Measurements from ENCODE around the gene CINP. TPM values are rescaled to one million over a fixed set of nuclear protein-coding genes. Genes with fewer than 3 reads are reported as not detected.

The CINP gene
- total and polyA plus RNA-seq, 2 experiments from 2014 or later, result 54.0 to 63.1 TPM

- no peak for TF ChIP-seq ZNF331 (CRISPR knock-in tag; IDR thresholded peaks at IDR 0.05; ENCODE audit: low read depth)
- H3K4me1 Mint-ChIP-seq, result peaks cover 28% of the 10 kb centered on the region
- Histone ChIP-seq H3F3A (replicated peaks; ENCODE audit: low read depth) (peaks cover 27% of the 10 kb centered on the region), H2AFZ (peak overlapping the region; percentile 89; the same call in 1 of the 2 replicates), H3K4me3 (peak overlapping the region; percentile 62), H3K4me2 (peak overlapping the region; percentile 96), H4K20me1 (replicated peaks; ENCODE audit: insufficient read depth) (no peaks in the 10 kb centered on the region), H3K9me2 (ENCODE audit: insufficient read depth) (no peaks in the 10 kb centered on the region), H3K36me3 (ENCODE audit: insufficient read depth) (no peaks in the 10 kb centered on the region), H3K27me3 (ENCODE audit: insufficient read depth) (peaks cover 20% of the 10 kb centered on the region), H3K79me2 (replicated peaks; ENCODE audit: insufficient read depth) (no peaks in the 10 kb centered on the region), H3K27ac (ENCODE audit: low read depth) (0 out of 2 replicates have a peak overlapping the region, but pooled peaks have one; percentile 11), H3K4me1 (ENCODE audit: insufficient read depth) (peaks cover 27% of the 10 kb centered on the region)
- DNase-seq (ENCODE audit: low spot score) (no peak), ATAC-seq (no peak)
- H3K27me3 Mint-ChIP-seq (ENCODE audit: insufficient read depth, low read depth, poor library complexity), result peaks cover 32% of the 10 kb centered on the region
- H3K36me3 Mint-ChIP-seq (ENCODE audit: low read depth), result peaks cover 4% of the 10 kb centered on the region; the same call in 2 of the 3 replicates
- H3K27ac Mint-ChIP-seq, result peak overlapping the region; percentile 97
- peak overlapping the region; percentile 95 for H3K4me3 Mint-ChIP-seq
- 0 out of 3 replicates have a peak, but pooled peaks cover 5% of the 10 kb centered on the region for H3K9me3 Mint-ChIP-seq
Observed at GRCh38 chr14:102318781-102319276, 43.9 kb downstream of the CINP start.

- Mint-ChIP-seq H3K4me3 (peak overlapping the region; percentile 95), H3K27ac (peak overlapping the region; percentile 98), H3K36me3 (ENCODE audit: low read depth) (peaks cover under 1% of the 10 kb centered on the region; the same call in 2 of the 3 replicates), H3K4me1 (peaks cover 26% of the 10 kb centered on the region), H3K9me3 (0 out of 3 replicates have a peak, but pooled peaks cover 5% of the 10 kb centered on the region), H3K27me3 (ENCODE audit: insufficient read depth, low read depth, poor library complexity) (peaks cover 43% of the 10 kb centered on the region)
- peak overlapping the region; percentile 75 for H3K4me2 ChIP-seq
- H3K4me3 ChIP-seq, result peak overlapping the region; percentile 64
- H2AFZ ChIP-seq, result peak overlapping the region; percentile 80
- ATAC-seq (no peak), DNase-seq (ENCODE audit: low spot score) (peak; percentile 48)
- TF ChIP-seq ZNF331 (CRISPR knock-in tag; IDR thresholded peaks at IDR 0.05; ENCODE audit: low read depth) (no peak), CTCF (conservative IDR thresholded peaks at IDR 0.05; ENCODE audit: low read depth in 2 of 2) (peak in 1 of 2 experiments; percentile 48; a peak in 2 of 4 replicates), JUNB (IDR thresholded peaks at IDR 0.05; ENCODE audit: unreplicated experiment) (no peak), EZH2phosphoT487 (IDR thresholded peaks at IDR 0.05; ENCODE audit: unreplicated experiment) (no peak)
- H3F3A ChIP-seq (replicated peaks; ENCODE audit: low read depth), result peaks cover 21% of the 10 kb centered on the region
- H4K20me1 ChIP-seq (replicated peaks; ENCODE audit: insufficient read depth), result no peaks in the 10 kb centered on the region
- no peaks in the 10 kb centered on the region for H3K79me2 ChIP-seq (replicated peaks; ENCODE audit: insufficient read depth)
- peaks cover 27% of the 10 kb centered on the region for H3K4me1 ChIP-seq (ENCODE audit: insufficient read depth)
- H3K27ac ChIP-seq (ENCODE audit: low read depth), result peak overlapping the region; percentile 85
- no peaks in the 10 kb centered on the region for H3K9me2 ChIP-seq (ENCODE audit: insufficient read depth)
- H3K36me3 ChIP-seq (ENCODE audit: insufficient read depth), result no peaks in the 10 kb centered on the region
- peaks cover 29% of the 10 kb centered on the region for H3K27me3 ChIP-seq (ENCODE audit: insufficient read depth)
Observed at GRCh38 chr14:102317564-102318248, 45.0 kb downstream of the CINP start.
